ENCODE results near the gene SPTLC1.
"Not testable (repeated sequence)": the region's sequence is repeated elsewhere in the genome, so short reads cannot be mapped to it uniquely, and the experiment has no call there.

Gene SPTLC1

GRCh38 chr9:92010705-92011536, 104.3 kb downstream of the SPTLC1 start:
- Histone ChIP-seq H3K36me3 (ENCODE audit: control insufficient read depth in 2 of 2, insufficient read depth in 2 of 2, low read length in 2 of 2) (no peaks in the 10 kb centered on the region), H3K9ac (ENCODE audit: low read depth in 1 of 2, low read length in 2 of 2) (no peak overlapping the region), H3K27ac (ENCODE audit: low read depth in 2 of 2, low read length in 2 of 2) (no peak overlapping the region), H3K4me3 (ENCODE audit: low read length in 2 of 2) (no peak overlapping the region), H3K4me1 (ENCODE audit: control insufficient read depth in 2 of 2, insufficient read depth in 2 of 2, low read length in 2 of 2) (no peaks in the 10 kb centered on the region), H3K27me3 (ENCODE audit: control insufficient read depth in 2 of 2, insufficient read depth in 2 of 2, low read length in 2 of 2) (no peaks in the 10 kb centered on the region), H3K9me3 (ENCODE audit: control insufficient read depth in 2 of 2, low read length in 2 of 2) (no peaks in the 10 kb centered on the region)

- not testable (repeated sequence) for H3K36me3 ChIP-seq (ENCODE audit: control insufficient read depth in 2 of 2, insufficient read depth in 2 of 2, low read length in 2 of 2); H3K4me3 ChIP-seq (ENCODE audit: low read length in 2 of 2); H3K9ac ChIP-seq (ENCODE audit: low read depth in 1 of 2, low read length in 2 of 2); H3K27ac ChIP-seq (ENCODE audit: low read depth in 2 of 2, low read length in 2 of 2); H3K27me3 ChIP-seq (ENCODE audit: control insufficient read depth in 2 of 2, insufficient read depth in 2 of 2, low read length in 2 of 2); H3K4me1 ChIP-seq (ENCODE audit: control insufficient read depth in 2 of 2, insufficient read depth in 2 of 2, low read length in 2 of 2); H3K9me3 ChIP-seq (ENCODE audit: control insufficient read depth in 2 of 2, low read length in 2 of 2)
Observed at GRCh38 chr9:92010253-92010652, 105.0 kb downstream of the SPTLC1 start.

- Histone ChIP-seq H3K36me3 (ENCODE audit: control insufficient read depth in 2 of 2, insufficient read depth in 2 of 2, low read length in 2 of 2) (no peaks in the 10 kb centered on the region), H3K9me3 (ENCODE audit: control insufficient read depth in 2 of 2, low read length in 2 of 2) (no peaks in the 10 kb centered on the region), H3K4me1 (ENCODE audit: control insufficient read depth in 2 of 2, insufficient read depth in 2 of 2, low read length in 2 of 2) (no peaks in the 10 kb centered on the region), H3K4me3 (ENCODE audit: low read length in 2 of 2) (no peak overlapping the region), H3K27ac (ENCODE audit: low read depth in 2 of 2, low read length in 2 of 2) (no peak overlapping the region), H3K9ac (ENCODE audit: low read depth in 1 of 2, low read length in 2 of 2) (no peak overlapping the region), H3K27me3 (ENCODE audit: control insufficient read depth in 2 of 2, insufficient read depth in 2 of 2, low read length in 2 of 2) (no peaks in the 10 kb centered on the region)
Observed at GRCh38 chr9:92008041-92008440, 107.2 kb downstream of the SPTLC1 start.

GRCh38 chr9:92004045-92004392, 111.2 kb downstream of the SPTLC1 start:
- H3K4me3 ChIP-seq (ENCODE audit: low read length in 2 of 2), result no peak overlapping the region
- no peaks in the 10 kb centered on the region for H3K9me3 ChIP-seq (ENCODE audit: control insufficient read depth in 2 of 2, low read length in 2 of 2)
- H3K4me1 ChIP-seq (ENCODE audit: control insufficient read depth in 2 of 2, insufficient read depth in 2 of 2, low read length in 2 of 2), result no peaks in the 10 kb centered on the region
- H3K9ac ChIP-seq (ENCODE audit: low read depth in 1 of 2, low read length in 2 of 2), result no peak overlapping the region
- peaks cover 0 to 3% of the 10 kb centered on the region in 2 donors for H3K27me3 ChIP-seq (ENCODE audit: control insufficient read depth in 2 of 2, insufficient read depth in 2 of 2, low read length in 2 of 2)
- no peak overlapping the region for H3K27ac ChIP-seq (ENCODE audit: low read depth in 2 of 2, low read length in 2 of 2)
- no peaks in the 10 kb centered on the region for H3K36me3 ChIP-seq (ENCODE audit: control insufficient read depth in 2 of 2, insufficient read depth in 2 of 2, low read length in 2 of 2)

GRCh38 chr9:92003308-92004044, 111.7 kb downstream of the SPTLC1 start:
- no peaks in the 10 kb centered on the region for H3K36me3 ChIP-seq (ENCODE audit: control insufficient read depth in 2 of 2, insufficient read depth in 2 of 2, low read length in 2 of 2)
- no peak overlapping the region for H3K27ac ChIP-seq (ENCODE audit: low read depth in 2 of 2, low read length in 2 of 2)
- peaks cover 0 to 3% of the 10 kb centered on the region in 2 donors for H3K27me3 ChIP-seq (ENCODE audit: control insufficient read depth in 2 of 2, insufficient read depth in 2 of 2, low read length in 2 of 2)
- no peak overlapping the region for H3K9ac ChIP-seq (ENCODE audit: low read depth in 1 of 2, low read length in 2 of 2)
- H3K9me3 ChIP-seq (ENCODE audit: control insufficient read depth in 2 of 2, low read length in 2 of 2), result no peaks in the 10 kb centered on the region
- no peaks in the 10 kb centered on the region for H3K4me1 ChIP-seq (ENCODE audit: control insufficient read depth in 2 of 2, insufficient read depth in 2 of 2, low read length in 2 of 2)
- no peak overlapping the region for H3K4me3 ChIP-seq (ENCODE audit: low read length in 2 of 2)

GRCh38 chr9:92001948-92002347, 113.3 kb downstream of the SPTLC1 start:
- not testable (repeated sequence) for H3K36me3 ChIP-seq (ENCODE audit: control insufficient read depth in 2 of 2, insufficient read depth in 2 of 2, low read length in 2 of 2); H3K27ac ChIP-seq (ENCODE audit: low read depth in 2 of 2, low read length in 2 of 2); H3K27me3 ChIP-seq (ENCODE audit: control insufficient read depth in 2 of 2, insufficient read depth in 2 of 2, low read length in 2 of 2); H3K9ac ChIP-seq (ENCODE audit: low read depth in 1 of 2, low read length in 2 of 2); H3K4me3 ChIP-seq (ENCODE audit: low read length in 2 of 2); H3K4me1 ChIP-seq (ENCODE audit: control insufficient read depth in 2 of 2, insufficient read depth in 2 of 2, low read length in 2 of 2); H3K9me3 ChIP-seq (ENCODE audit: control insufficient read depth in 2 of 2, low read length in 2 of 2)

- Histone ChIP-seq H3K4me3 (ENCODE audit: low read length in 2 of 2) (no peak overlapping the region), H3K27ac (ENCODE audit: low read depth in 2 of 2, low read length in 2 of 2) (no peak overlapping the region), H3K4me1 (ENCODE audit: control insufficient read depth in 2 of 2, insufficient read depth in 2 of 2, low read length in 2 of 2) (no peaks in the 10 kb centered on the region)
Observed at GRCh38 chr9:92001244-92001643, 114.0 kb downstream of the SPTLC1 start.

GRCh38 chr9:91995000-91995655, 120.1 kb downstream of the SPTLC1 start:
- Histone ChIP-seq H3K27ac (ENCODE audit: low read depth in 2 of 2, low read length in 2 of 2) (no peak overlapping the region), H3K4me3 (ENCODE audit: low read length in 2 of 2) (no peak overlapping the region), H3K27me3 (ENCODE audit: control insufficient read depth in 2 of 2, insufficient read depth in 2 of 2, low read length in 2 of 2) (peaks cover 2 to 3% of the 10 kb centered on the region in 2 donors), H3K9me3 (ENCODE audit: control insufficient read depth in 2 of 2, low read length in 2 of 2) (no peaks in the 10 kb centered on the region), H3K4me1 (ENCODE audit: control insufficient read depth in 2 of 2, insufficient read depth in 2 of 2, low read length in 2 of 2) (peaks cover 5 to 6% of the 10 kb centered on the region in 2 donors), H3K9ac (ENCODE audit: low read depth in 1 of 2, low read length in 2 of 2) (no peak overlapping the region), H3K36me3 (ENCODE audit: control insufficient read depth in 2 of 2, insufficient read depth in 2 of 2, low read length in 2 of 2) (no peaks in the 10 kb centered on the region)

More at GRCh38 chr9:92001244-92001643, 114.0 kb downstream of the SPTLC1 start:
- H3K36me3 ChIP-seq (ENCODE audit: control insufficient read depth in 2 of 2, insufficient read depth in 2 of 2, low read length in 2 of 2), result no peaks in the 10 kb centered on the region
- H3K27me3 ChIP-seq (ENCODE audit: control insufficient read depth in 2 of 2, insufficient read depth in 2 of 2, low read length in 2 of 2), result peaks cover 0 to 3% of the 10 kb centered on the region in 2 donors
- H3K9me3 ChIP-seq (ENCODE audit: control insufficient read depth in 2 of 2, low read length in 2 of 2), result no peaks in the 10 kb centered on the region
- no peak overlapping the region for H3K9ac ChIP-seq (ENCODE audit: low read depth in 1 of 2, low read length in 2 of 2)

- H3K27ac ChIP-seq (ENCODE audit: low read depth in 2 of 2, low read length in 2 of 2), result no peak overlapping the region
- no peaks in the 10 kb centered on the region for H3K36me3 ChIP-seq (ENCODE audit: control insufficient read depth in 2 of 2, insufficient read depth in 2 of 2, low read length in 2 of 2)
- H3K9ac ChIP-seq (ENCODE audit: low read depth in 1 of 2, low read length in 2 of 2), result no peak overlapping the region
- H3K4me3 ChIP-seq (ENCODE audit: low read length in 2 of 2), result no peak overlapping the region
- peaks cover 5 to 6% of the 10 kb centered on the region in 2 donors for H3K4me1 ChIP-seq (ENCODE audit: control insufficient read depth in 2 of 2, insufficient read depth in 2 of 2, low read length in 2 of 2)
- H3K9me3 ChIP-seq (ENCODE audit: control insufficient read depth in 2 of 2, low read length in 2 of 2), result no peaks in the 10 kb centered on the region
- H3K27me3 ChIP-seq (ENCODE audit: control insufficient read depth in 2 of 2, insufficient read depth in 2 of 2, low read length in 2 of 2), result peaks cover 0 to 2% of the 10 kb centered on the region in 2 donors
Observed at GRCh38 chr9:91994422-91994821, 120.8 kb downstream of the SPTLC1 start.

GRCh38 chr9:91992461-91993041, 122.7 kb downstream of the SPTLC1 start:
- Histone ChIP-seq H3K27me3 (ENCODE audit: control insufficient read depth in 2 of 2, insufficient read depth in 2 of 2, low read length in 2 of 2) (peaks cover 0 to 2% of the 10 kb centered on the region in 2 donors), H3K4me3 (ENCODE audit: low read length in 2 of 2) (no peak overlapping the region), H3K9ac (ENCODE audit: low read depth in 1 of 2, low read length in 2 of 2) (no peak overlapping the region), H3K36me3 (ENCODE audit: control insufficient read depth in 2 of 2, insufficient read depth in 2 of 2, low read length in 2 of 2) (no peaks in the 10 kb centered on the region), H3K4me1 (ENCODE audit: control insufficient read depth in 2 of 2, insufficient read depth in 2 of 2, low read length in 2 of 2) (peaks cover 5 to 6% of the 10 kb centered on the region in 2 donors), H3K27ac (ENCODE audit: low read depth in 2 of 2, low read length in 2 of 2) (no peak overlapping the region), H3K9me3 (ENCODE audit: control insufficient read depth in 2 of 2, low read length in 2 of 2) (no peaks in the 10 kb centered on the region)
